Neural progenitor cell (in vitro differentiated cells): ENCODE measurements around the gene SCN3A. TPM values are rescaled to one million over a fixed set of nuclear protein-coding genes. Genes with fewer than 3 reads are reported as not detected.

Source experiments
- DNase-seq: peaks from one replicate; pipeline ENCODE4 v3.0.0-alpha.2; 2016; ENCODE audit warnings: low spot score
- H2AFZ ChIP-seq: fragments of 200-600 bp; sonication (generic); replicated peaks from 2 replicates; pipeline ENCODE4 v1.6.1; 2016; ENCODE audit warnings: antibody characterized with exemption
- H3F3A ChIP-seq: fragments of 200-600 bp; sonication (generic); 2 replicates; pipeline ENCODE4 v1.6.1; 2016; ENCODE audit warnings: antibody characterized with exemption, low read depth
- H3K27ac ChIP-seq: fragments of 200-600 bp; sonication (generic); 2 replicates; pipeline ENCODE4 v1.5.1; 2016; ENCODE audit warnings: mild to moderate bottlenecking
- H3K27me3 ChIP-seq: fragments of 200-600 bp; sonication (generic); 2 replicates; pipeline ENCODE4 v1.6.1; 2016; ENCODE audit warnings: mild to moderate bottlenecking, moderate library complexity
- H3K36me3 ChIP-seq: fragments of 200-600 bp; sonication (generic); 2 replicates; pipeline ENCODE4 v1.5.1; 2016
- H3K4me1 ChIP-seq: fragments of 200-600 bp; sonication (generic); 2 replicates; pipeline ENCODE4 v1.6.1; 2016; ENCODE audit warnings: mixed run types
- H3K4me2 ChIP-seq: fragments of 200-600 bp; sonication (generic); 2 replicates; pipeline ENCODE4 v1.6.1; 2016
- H3K4me3 ChIP-seq: fragments of 200-600 bp; sonication (generic); 2 replicates; pipeline ENCODE4 v1.5.1; 2016
- H3K79me2 ChIP-seq: fragments of 200-600 bp; sonication (generic); 2 replicates; pipeline ENCODE4 v1.6.1; 2016; ENCODE audit warnings: low read depth
- H3K9ac ChIP-seq: fragments of 200-600 bp; sonication (generic); 2 replicates; pipeline ENCODE4 v1.6.1; 2016
- H3K9me3 ChIP-seq: fragments of 200-600 bp; sonication (generic); 2 replicates; pipeline ENCODE4 v1.5.1; 2016; ENCODE audit warnings: low read depth
- H4K20me1 ChIP-seq: fragments of 200-600 bp; sonication (generic); 2 replicates; pipeline ENCODE4 v1.6.1; 2016; ENCODE audit warnings: low read depth
- H3K27ac Mint-ChIP-seq: 3 replicates; pipeline ENCODE4 v1.8.0; 2021; ENCODE audit warnings: mixed read lengths
- H3K27me3 Mint-ChIP-seq: 2 replicates; pipeline ENCODE4 v1.8.0; 2022; ENCODE audit warnings: low read depth, mild to moderate bottlenecking, inconsistent platforms, moderate library complexity, mixed read lengths; ENCODE audit not compliant: insufficient read depth
- H3K36me3 Mint-ChIP-seq: 3 replicates; pipeline ENCODE4 v1.8.0; 2021; ENCODE audit warnings: mixed read lengths
- H3K4me1 Mint-ChIP-seq: 3 replicates; pipeline ENCODE4 v1.8.0; 2021; ENCODE audit warnings: mixed read lengths
- H3K4me3 Mint-ChIP-seq: 3 replicates; pipeline ENCODE4 v1.8.0; 2021; ENCODE audit warnings: mild to moderate bottlenecking, moderate library complexity, mixed read lengths
- H3K9me3 Mint-ChIP-seq: 3 replicates; pipeline ENCODE4 v1.8.0; 2020; ENCODE audit warnings: mixed read lengths
- CTCF ChIP-seq: fragments of 200-600 bp; sonication (generic); IDR thresholded peaks from 2 replicates; pipeline ENCODE4 v1.5.1; 2017; ENCODE audit warnings: antibody characterized with exemption, mild to moderate bottlenecking
- EZH2 ChIP-seq: fragments of 200-600 bp; sonication (generic); IDR thresholded peaks from 2 replicates; pipeline ENCODE4 v1.6.1; 2017; ENCODE audit warnings: antibody characterized with exemption, mild to moderate bottlenecking, moderate library complexity
- EZH2phosphoT487 ChIP-seq: fragments of 200-600 bp; sonication (generic); IDR thresholded peaks from 2 replicates; pipeline ENCODE4 v1.6.1; 2017; ENCODE audit warnings: antibody characterized with exemption
- total RNA-seq: library from RNA; depleted of rRNA; stranded (reverse); fragments of >200 nt; gene quantifications from 2 replicates; pipeline ENCODE4 v1.2.3, GENCODE V29; 2015; ENCODE audit warnings: low replicate concordance

Gene SCN3A
- total RNA-seq, 1 donor from 2014 or later, result not detected

GRCh38 chr2:165054652-165055051 is 149.2 kb downstream of the SCN3A start:
- H3K4me3 ChIP-seq, result no peak overlapping the region
- H2AFZ ChIP-seq, result peak overlapping the region; percentile 51
- H3K9me3 ChIP-seq, result no peaks in the 10 kb centered on the region
- Mint-ChIP-seq H3K36me3 (no peaks in the 10 kb centered on the region), H3K4me1 (peaks cover 23% of the 10 kb centered on the region), H3K9me3 (peaks cover 6% of the 10 kb centered on the region), H3K27me3 (peaks cover 4% of the 10 kb centered on the region), H3K27ac (peak overlapping the region; percentile 5), H3K4me3 (no peak overlapping the region)
- no peak overlapping the region for H3K27ac ChIP-seq
- H3K4me2 ChIP-seq, result no peak overlapping the region
- no peaks in the 10 kb centered on the region for H3K36me3 ChIP-seq
- no peaks in the 10 kb centered on the region for H3K27me3 ChIP-seq
- TF ChIP-seq EZH2, result no peak
- H3K9ac ChIP-seq, result no peak overlapping the region
- peaks cover 5% of the 10 kb centered on the region for H3K4me1 ChIP-seq
- H3K79me2 ChIP-seq, result no peaks in the 10 kb centered on the region
- no peaks in the 10 kb centered on the region for H3F3A ChIP-seq
- DNase-seq, result no peak
- no peaks in the 10 kb centered on the region for H4K20me1 ChIP-seq

GRCh38 chr2:165044505-165045303 is 159.1 kb downstream of the SCN3A start:
- H3K36me3 Mint-ChIP-seq, result peaks cover 3% of the 10 kb centered on the region
- Histone ChIP-seq H3F3A (no peaks in the 10 kb centered on the region), H3K9me3 (no peaks in the 10 kb centered on the region), H3K36me3 (no peaks in the 10 kb centered on the region), H3K4me3 (no peak overlapping the region), H3K27me3 (no peaks in the 10 kb centered on the region), H3K27ac (no peak overlapping the region), H3K9ac (no peak overlapping the region), H3K4me2 (no peak overlapping the region), H2AFZ (peak overlapping the region; percentile 87), H3K79me2 (no peaks in the 10 kb centered on the region), H4K20me1 (no peaks in the 10 kb centered on the region), H3K4me1 (peaks cover 7% of the 10 kb centered on the region)
- H3K4me3 Mint-ChIP-seq, result peak overlapping the region; percentile 25
- H3K9me3 Mint-ChIP-seq, result peaks cover 8% of the 10 kb centered on the region
- no peaks in the 10 kb centered on the region for H3K27me3 Mint-ChIP-seq
- H3K4me1 Mint-ChIP-seq, result peaks cover 10% of the 10 kb centered on the region
- peak overlapping the region; percentile 66 for H3K27ac Mint-ChIP-seq
- peak; percentile 55 for DNase-seq
- TF ChIP-seq CTCF (no peak), EZH2 (no peak), EZH2phosphoT487 (no peak)

Other genes with a start within 250 kb of the SCN3A start
- not detected in 2 replicates for gene SLC38A11, start 248.5 kb downstream of the SCN3A start, total RNA-seq
- gene SCN2A, start 35.4 kb upstream of the SCN3A start, total RNA-seq, result 0.30 and 0.34 TPM in 2 replicates